Parathyroid adenoma (tissue), 2 donors: ENCODE results near the gene SGO2.
A peak's percentile ranks its signal among the peaks of the same experiment; 100 is the strongest.

ENCODE experiments used
- H2AFZ ChIP-seq: fragments of 300-600 bp; sonication (generic); one replicate; pipeline ENCODE4 v1.7.0; 2017; ENCODE audit warnings: antibody characterized with exemption, mild to moderate bottlenecking
- H3K27ac ChIP-seq: fragments of 300-600 bp; sonication (generic); one replicate; pipeline ENCODE4 v1.7.0; 2017
- H3K27me3 ChIP-seq: fragments of 300-600 bp; sonication (generic); one replicate; pipeline ENCODE4 v1.7.0; 2017; ENCODE audit warnings: low read length; ENCODE audit not compliant: control insufficient read depth, insufficient read depth
- H3K36me3 ChIP-seq: fragments of 300-600 bp; sonication (generic); one replicate; pipeline ENCODE4 v1.7.0; 2017; ENCODE audit warnings: low read length; ENCODE audit not compliant: control insufficient read depth, insufficient read depth
- H3K4me1 ChIP-seq: fragments of 300-600 bp; sonication (generic); one replicate; pipeline ENCODE4 v1.7.0; 2017; ENCODE audit warnings: control low read depth
- H3K4me2 ChIP-seq: fragments of 300-600 bp; sonication (generic); one replicate; pipeline ENCODE4 v1.7.0; 2017; ENCODE audit warnings: low read length
- H3K4me3 ChIP-seq: fragments of 300-600 bp; sonication (generic); one replicate; pipeline ENCODE4 v1.7.0; 2017; ENCODE audit warnings: low read depth, low read length
- H3K79me2 ChIP-seq: fragments of 300-600 bp; sonication (generic); one replicate; pipeline ENCODE4 v1.7.0; 2017; ENCODE audit warnings: control low read depth
- H3K9ac ChIP-seq: fragments of 300-600 bp; sonication (generic); one replicate; pipeline ENCODE4 v1.7.0; 2017; ENCODE audit warnings: mild to moderate bottlenecking
- H3K9me3 ChIP-seq: fragments of 300-600 bp; sonication (generic); one replicate; pipeline ENCODE4 v1.7.0; 2017; ENCODE audit warnings: low read length; ENCODE audit not compliant: control insufficient read depth
- CTCF ChIP-seq: fragments of 300-600 bp; sonication (generic); IDR thresholded peaks from one replicate; pipeline ENCODE4 v1.7.0; 2017; ENCODE audit warnings: antibody characterized with exemption, mild to moderate bottlenecking
- donor health status: primary hyperparathyroidism.

Gene SGO2

GRCh38 chr2:200502196-200502595 lies 23.8 kb upstream of the SGO2 start:
- Histone ChIP-seq H3K4me2 (no peak overlapping the region), H3K4me1 (no peaks in the 10 kb centered on the region), H2AFZ (no peak overlapping the region), H3K9me3 (no peaks in the 10 kb centered on the region), H3K4me3 (no peak overlapping the region), H3K36me3 (no peaks in the 10 kb centered on the region), H3K79me2 (no peaks in the 10 kb centered on the region), H3K9ac (no peak overlapping the region), H3K27ac (no peak overlapping the region), H3K27me3 (no peaks in the 10 kb centered on the region)
- no peak for TF ChIP-seq CTCF

- H3K27me3 ChIP-seq: no peaks in the 10 kb centered on the region
- no peaks in the 10 kb centered on the region for H3K9me3 ChIP-seq
- no peak for TF ChIP-seq CTCF
- H3K4me1 ChIP-seq: peaks cover 4% of the 10 kb centered on the region
- H3K4me2 ChIP-seq: no peak overlapping the region
- no peak overlapping the region for H3K27ac ChIP-seq
- H3K79me2 ChIP-seq: no peaks in the 10 kb centered on the region
- no peak overlapping the region for H3K9ac ChIP-seq
- no peak overlapping the region for H3K4me3 ChIP-seq
- no peaks in the 10 kb centered on the region for H3K36me3 ChIP-seq
- no peak overlapping the region for H2AFZ ChIP-seq
Measured at GRCh38 chr2:200506679-200507078, 19.3 kb upstream of the SGO2 start.

GRCh38 chr2:200507179-200507578 lies 18.8 kb upstream of the SGO2 start:
- Histone ChIP-seq H3K4me3 (no peak overlapping the region), H3K27me3 (no peaks in the 10 kb centered on the region), H2AFZ (no peak overlapping the region), H3K9ac (no peak overlapping the region), H3K9me3 (no peaks in the 10 kb centered on the region), H3K36me3 (no peaks in the 10 kb centered on the region), H3K4me2 (no peak overlapping the region), H3K79me2 (no peaks in the 10 kb centered on the region), H3K4me1 (peaks cover 4% of the 10 kb centered on the region), H3K27ac (no peak overlapping the region)
- no peak for TF ChIP-seq CTCF

GRCh38 chr2:200509235-200509611 lies 16.8 kb upstream of the SGO2 start:
- Histone ChIP-seq H3K27me3 (no peaks in the 10 kb centered on the region), H3K9me3 (no peaks in the 10 kb centered on the region), H2AFZ (peak overlapping the region; percentile 85), H3K27ac (peak overlapping the region; percentile 55), H3K79me2 (no peaks in the 10 kb centered on the region), H3K36me3 (no peaks in the 10 kb centered on the region), H3K4me2 (peak overlapping the region; percentile 96), H3K9ac (peak overlapping the region; percentile 40), H3K4me1 (peaks cover 4% of the 10 kb centered on the region), H3K4me3 (peak overlapping the region; percentile 93)
- no peak for TF ChIP-seq CTCF

- Histone ChIP-seq H3K36me3 (no peaks in the 10 kb centered on the region), H3K9ac (peak within 1 kb of the TSS; percentile 40), H2AFZ (peak within 1 kb of the TSS; percentile 85), H3K79me2 (no peaks in the 10 kb centered on the region), H3K9me3 (no peaks in the 10 kb centered on the region), H3K4me3 (peak within 1 kb of the TSS; percentile 93), H3K27me3 (no peaks in the 10 kb centered on the region), H3K27ac (peak within 1 kb of the TSS; percentile 55), H3K4me2 (peak within 1 kb of the TSS; percentile 96), H3K4me1 (peaks cover 4% of the 10 kb centered on the region)
- TF ChIP-seq CTCF: peak; percentile 84
Measured at GRCh38 chr2:200509612-200510433, 16.2 kb upstream of the SGO2 start, which contains the start of gene KCTD18. Gene KCTD18, minus strand, starts transcription at chr2:200510068. Its CDS starts 3,052 bp downstream, at chr2:200507016.
